ENCODE data around the gene PTPRE. TPM values are rescaled to one million over a fixed set of nuclear protein-coding genes. Genes with fewer than 3 reads are reported as not detected.

PTPRE gene
- polyA plus RNA-seq, 1 donor (not counting 4 experiments of a cell fraction or from before 2014, with no cell fraction given) = 15.1 TPM

- Histone ChIP-seq H3K79me2 (ENCODE audit: control insufficient read depth, insufficient read depth, low read length) (no peaks in the 10 kb centered on the region), H3K36me3 (ENCODE audit: control insufficient read depth in 2 of 2, extremely low read depth in 1 of 2, insufficient read depth in 2 of 2, low read length in 2 of 2) (no peaks in the 10 kb centered on the region), H3K9me3 (ENCODE audit: control insufficient read depth, low read depth, low read length) (no peaks in the 10 kb centered on the region), H3K4me2 (ENCODE audit: control insufficient read depth, extremely low read depth, insufficient read depth, low read depth, low read length) (no peak overlapping the region), H3K27ac (ENCODE audit: control insufficient read depth, insufficient read depth, low read length) (no peak overlapping the region), H3K27me3 (ENCODE audit: control insufficient read depth, extremely low read depth, insufficient read depth, low read length) (peaks cover 9% of the 10 kb centered on the region), H3K9me1 (ENCODE audit: control insufficient read depth, extremely low read depth, insufficient read depth, low read length) (no peaks in the 10 kb centered on the region), H3K4me3 (ENCODE audit: control insufficient read depth in 2 of 3, extremely low read depth in 1 of 3, insufficient read depth in 2 of 3, low read depth in 1 of 3, low read length in 3 of 3) (no peak overlapping the region), H3K9ac (ENCODE audit: control insufficient read depth, extremely low read depth, insufficient read depth, low read length) (no peak overlapping the region), H4K20me1 (ENCODE audit: control insufficient read depth, extremely low read depth, insufficient read depth, low read length) (no peaks in the 10 kb centered on the region), H3K4me1 (ENCODE audit: control insufficient read depth, extremely low read depth, insufficient read depth, low read length) (no peaks in the 10 kb centered on the region), H2AFZ (ENCODE audit: control insufficient read depth, low read length) (no peak overlapping the region)
- DNase-seq (ENCODE audit: low read depth, low spot score) (no peak), FAIRE-seq (no peak)
- no peak for TF ChIP-seq EZH2 (IDR thresholded peaks at IDR 0.05; ENCODE audit: low read length)
- no peak for TF ChIP-seq CTCF (optimal IDR thresholded peaks at IDR 0.05 in 1 of 3, IDR thresholded peaks at IDR 0.05 in 1 of 3, conservative IDR thresholded peaks at IDR 0.05 in 1 of 3; ENCODE audit: extremely low read depth in 1 of 3, insufficient read depth in 2 of 3, low read length in 3 of 3)
- dilution Hi-C loops (cut with MboI; ENCODE audit: extremely low pct_ligation_motif_present, low sequenced_read_pairs) = no loop called here
Measured at GRCh38 chr10:127888521-127889312, 18.2 kb upstream of the PTPRE start.

- dilution Hi-C loops (cut with MboI; ENCODE audit: extremely low pct_ligation_motif_present, low sequenced_read_pairs) = no loop called here
- no peak overlapping the region for H3K9ac ChIP-seq (ENCODE audit: control insufficient read depth, extremely low read depth, insufficient read depth, low read length)
- H3K4me1 ChIP-seq (ENCODE audit: control insufficient read depth, extremely low read depth, insufficient read depth, low read length) = no peaks in the 10 kb centered on the region
- FAIRE-seq (no peak), DNase-seq (ENCODE audit: low read depth, low spot score) (no peak)
- no peak overlapping the region for H2AFZ ChIP-seq (ENCODE audit: control insufficient read depth, low read length)
- no peaks in the 10 kb centered on the region for H3K9me1 ChIP-seq (ENCODE audit: control insufficient read depth, extremely low read depth, insufficient read depth, low read length)
- no peak overlapping the region for H3K4me3 ChIP-seq (ENCODE audit: control insufficient read depth in 2 of 3, extremely low read depth in 1 of 3, insufficient read depth in 2 of 3, low read depth in 1 of 3, low read length in 3 of 3)
- H4K20me1 ChIP-seq (ENCODE audit: control insufficient read depth, extremely low read depth, insufficient read depth, low read length) = no peaks in the 10 kb centered on the region
- H3K79me2 ChIP-seq (ENCODE audit: control insufficient read depth, insufficient read depth, low read length) = no peaks in the 10 kb centered on the region
- H3K27me3 ChIP-seq (ENCODE audit: control insufficient read depth, extremely low read depth, insufficient read depth, low read length) = peaks cover 9% of the 10 kb centered on the region
- H3K36me3 ChIP-seq (ENCODE audit: control insufficient read depth in 2 of 2, extremely low read depth in 1 of 2, insufficient read depth in 2 of 2, low read length in 2 of 2) = no peaks in the 10 kb centered on the region
- H3K27ac ChIP-seq (ENCODE audit: control insufficient read depth, insufficient read depth, low read length) = no peak overlapping the region
- no peak for TF ChIP-seq CTCF (optimal IDR thresholded peaks at IDR 0.05 in 1 of 3, IDR thresholded peaks at IDR 0.05 in 1 of 3, conservative IDR thresholded peaks at IDR 0.05 in 1 of 3; ENCODE audit: extremely low read depth in 1 of 3, insufficient read depth in 2 of 3, low read length in 3 of 3)
- TF ChIP-seq EZH2 (IDR thresholded peaks at IDR 0.05; ENCODE audit: low read length) = no peak
- no peaks in the 10 kb centered on the region for H3K9me3 ChIP-seq (ENCODE audit: control insufficient read depth, low read depth, low read length)
- no peak overlapping the region for H3K4me2 ChIP-seq (ENCODE audit: control insufficient read depth, extremely low read depth, insufficient read depth, low read depth, low read length)
Measured at GRCh38 chr10:127889605-127890195, 17.2 kb upstream of the PTPRE start.

All from keratinocyte (primary cell).